GM23338 (cell line): Measurements from ENCODE around the gene SPATA31D3. TPM values are rescaled to one million over a fixed set of nuclear protein-coding genes. Genes with fewer than 3 reads are reported as not detected.

ENCODE experiments used
- ATAC-seq: fragments of 200-7000 bp; cut with Tn5 transposase; 3 replicates; pipeline ENCODE4 v1.9.1; 2020
- DNase-seq: peaks from one replicate; pipeline ENCODE4 v3.0.0-alpha.2; 2015; ENCODE audit warnings: low spot score
- H2AFZ ChIP-seq: fragments of 200-600 bp; sonication (generic); 2 replicates; pipeline ENCODE4 v1.8.0; 2016; ENCODE audit warnings: antibody characterized with exemption, mild to moderate bottlenecking, moderate library complexity
- H3F3A ChIP-seq: fragments of 200-600 bp; sonication (generic); replicated peaks from 2 replicates; pipeline ENCODE4 v1.8.0; 2017; ENCODE audit warnings: antibody characterized with exemption, mixed run types, low read depth
- H3K27ac ChIP-seq: fragments of 200-600 bp; sonication (generic); 2 replicates; pipeline ENCODE4 v1.6.1; 2016; ENCODE audit warnings: low read depth
- H3K27me3 ChIP-seq: fragments of 200-600 bp; sonication (generic); 2 replicates; pipeline ENCODE4 v1.8.0; 2016; ENCODE audit warnings: mild to moderate bottlenecking, mixed run types, moderate library complexity; ENCODE audit not compliant: insufficient read depth
- H3K36me3 ChIP-seq: fragments of 200-600 bp; sonication (generic); 2 replicates; pipeline ENCODE4 v1.8.0; 2016; ENCODE audit warnings: mild to moderate bottlenecking; ENCODE audit not compliant: insufficient read depth
- H3K4me1 ChIP-seq: fragments of 200-600 bp; sonication (generic); 2 replicates; pipeline ENCODE4 v1.8.0; 2016; ENCODE audit warnings: mild to moderate bottlenecking, moderate library complexity; ENCODE audit not compliant: insufficient read depth
- H3K4me2 ChIP-seq: fragments of 200-600 bp; sonication (generic); 2 replicates; pipeline ENCODE4 v1.7.1; 2017; ENCODE audit warnings: mixed run types
- H3K4me3 ChIP-seq: fragments of 200-600 bp; sonication (generic); 2 replicates; pipeline ENCODE4 v1.6.1; 2016; ENCODE audit warnings: mixed run types
- H3K79me2 ChIP-seq: fragments of 200-600 bp; sonication (generic); replicated peaks from 2 replicates; pipeline ENCODE4 v1.8.0; 2017; ENCODE audit warnings: mild to moderate bottlenecking; ENCODE audit not compliant: insufficient read depth
- H3K9me2 ChIP-seq: fragments of 200-600 bp; sonication (generic); 2 replicates; pipeline ENCODE4 v1.8.0; 2017; ENCODE audit not compliant: insufficient read depth
- H4K20me1 ChIP-seq: fragments of 200-600 bp; sonication (generic); replicated peaks from 2 replicates; pipeline ENCODE4 v1.8.0; 2017; ENCODE audit warnings: mild to moderate bottlenecking; ENCODE audit not compliant: insufficient read depth
- H3K27ac Mint-ChIP-seq: 2 replicates; pipeline ENCODE4 v1.8.0; 2020; ENCODE audit warnings: inconsistent platforms, mild to moderate bottlenecking, moderate library complexity, mixed read lengths
- H3K27me3 Mint-ChIP-seq: 3 replicates; pipeline ENCODE4 v1.8.0; 2022; ENCODE audit warnings: low read depth, mild to moderate bottlenecking, moderate library complexity, mixed read lengths, inconsistent platforms; ENCODE audit not compliant: insufficient read depth, poor library complexity
- H3K36me3 Mint-ChIP-seq: 3 replicates; pipeline ENCODE4 v1.8.0; 2021; ENCODE audit warnings: low read depth, mild to moderate bottlenecking, inconsistent platforms, moderate library complexity, mixed read lengths
- H3K4me1 Mint-ChIP-seq: 3 replicates; pipeline ENCODE4 v1.8.0; 2020; ENCODE audit warnings: mild to moderate bottlenecking, inconsistent platforms, mixed read lengths
- H3K4me3 Mint-ChIP-seq: 3 replicates; pipeline ENCODE4 v1.8.0; 2021; ENCODE audit warnings: moderate library complexity, mild to moderate bottlenecking, inconsistent platforms, mixed read lengths
- H3K9me3 Mint-ChIP-seq: 3 replicates; pipeline ENCODE4 v1.8.0; 2020; ENCODE audit warnings: moderate library complexity, mild to moderate bottlenecking, inconsistent platforms, mixed read lengths
- CREB1 ChIP-seq: fragments of 250-450 bp; sonication (Bioruptor Pico); IDR thresholded peaks from 2 replicates; pipeline ENCODE4 v1.5.0; 2020; ENCODE audit warnings: low read depth, mild to moderate bottlenecking, moderate library complexity
- ETS1 ChIP-seq: IDR thresholded peaks from 2 replicates; pipeline ENCODE4 v1.6.1; 2016; ENCODE audit warnings: antibody characterized with exemption
- EZH2phosphoT487 ChIP-seq: fragments of 200-600 bp; sonication (generic); IDR thresholded peaks from one replicate; pipeline ENCODE4 v1.8.1; 2018; ENCODE audit warnings: antibody characterized with exemption; ENCODE audit not compliant: unreplicated experiment
- JUNB ChIP-seq: IDR thresholded peaks from one replicate; pipeline ENCODE4 v1.6.1; 2016; ENCODE audit warnings: antibody characterized with exemption; ENCODE audit not compliant: unreplicated experiment
- NANOG ChIP-seq: IDR thresholded peaks from 2 replicates; pipeline ENCODE4 v1.6.1; 2016; ENCODE audit warnings: antibody characterized with exemption, borderline replicate concordance
- POLR2AphosphoS5 ChIP-seq: IDR thresholded peaks from 2 replicates; pipeline ENCODE4 v1.6.1; 2016; ENCODE audit warnings: antibody characterized with exemption, low read depth
- REST ChIP-seq: IDR thresholded peaks from one replicate; pipeline ENCODE4 v1.6.1; 2018; ENCODE audit warnings: antibody characterized with exemption; ENCODE audit not compliant: unreplicated experiment
- STAT1 ChIP-seq: IDR thresholded peaks from one replicate; pipeline ENCODE4 v1.6.1; 2016; ENCODE audit warnings: antibody characterized with exemption; ENCODE audit not compliant: unreplicated experiment
- ZNF114 ChIP-seq: fragments of 250-450 bp; sonication (Bioruptor Pico); IDR thresholded peaks from 2 replicates; pipeline ENCODE4 v1.5.0; 2020; ENCODE audit warnings: mild to moderate bottlenecking, moderate library complexity
- ZNF331 ChIP-seq: fragments of 250-450 bp; sonication (Bioruptor Pico); IDR thresholded peaks from 2 replicates; pipeline ENCODE4 v1.5.0; 2020; ENCODE audit warnings: low read depth, mild to moderate bottlenecking, moderate library complexity
- ZNF462 ChIP-seq: fragments of 250-450 bp; sonication (Bioruptor Pico); IDR thresholded peaks from 2 replicates; pipeline ENCODE4 v1.5.0; 2020; ENCODE audit warnings: mild to moderate bottlenecking, moderate library complexity
- polyA plus RNA-seq: library from polyadenylated mRNA; unstranded; fragments of >200 nt; fragmentation: Nextera tagmentation; extraction: Ambion mirVana; gene quantifications from 2 replicates; pipeline ENCODE4 v1.2.1, GENCODE V29; 2016
- total RNA-seq: library from RNA; depleted of rRNA; stranded (reverse); fragments of >200 nt; shearing (Covaris generic); gene quantifications from 2 replicates; pipeline ENCODE4 v1.2.3, GENCODE V29; 2014

The SPATA31D3 gene
- total and polyA plus RNA-seq, 2 experiments from 2014 or later, result not detected

- TF ChIP-seq ETS1, result no peak
- TF ChIP-seq POLR2AphosphoS5, result no peak
- TF ChIP-seq CREB1 (CRISPR knock-in tag), result no peak
- TF ChIP-seq REST, result no peak
- TF ChIP-seq EZH2phosphoT487, result no peak
- no peaks in the 10 kb centered on the region for H4K20me1 ChIP-seq
- H3K79me2 ChIP-seq, result no peaks in the 10 kb centered on the region
- no peak overlapping the region for H3K4me3 ChIP-seq
- no peaks in the 10 kb centered on the region for H3K9me2 ChIP-seq
- no peaks in the 10 kb centered on the region for H3F3A ChIP-seq
- H3K36me3 ChIP-seq, result no peaks in the 10 kb centered on the region
- no peak for ATAC-seq
- Mint-ChIP-seq H3K27ac (no peak overlapping the region), H3K9me3 (no peaks in the 10 kb centered on the region), H3K4me1 (no peaks in the 10 kb centered on the region), H3K36me3 (no peaks in the 10 kb centered on the region), H3K4me3 (no peak overlapping the region), H3K27me3 (no peaks in the 10 kb centered on the region)
- no peak overlapping the region for H2AFZ ChIP-seq
- H3K27ac ChIP-seq, result no peak overlapping the region
- no peak overlapping the region for H3K4me2 ChIP-seq
- no peaks in the 10 kb centered on the region for H3K27me3 ChIP-seq
- DNase-seq, result no peak
- H3K4me1 ChIP-seq, result no peaks in the 10 kb centered on the region
These were observed 38.6 kb downstream of the SPATA31D3 start for GRCh38 chr9:81981883-81982282.

GRCh38 chr9:81984928-81985327, 41.6 kb downstream of the SPATA31D3 start:
- no peak overlapping the region for H3K27ac Mint-ChIP-seq
- H3K9me2 ChIP-seq, result no peaks in the 10 kb centered on the region
- no peaks in the 10 kb centered on the region for H3K27me3 ChIP-seq
- no peaks in the 10 kb centered on the region for H4K20me1 ChIP-seq
- no peaks in the 10 kb centered on the region for H3K36me3 Mint-ChIP-seq
- no peak overlapping the region for H3K4me2 ChIP-seq
- no peaks in the 10 kb centered on the region for H3K79me2 ChIP-seq
- no peaks in the 10 kb centered on the region for H3K4me1 ChIP-seq
- H3K4me3 Mint-ChIP-seq, result no peak overlapping the region
- no peak overlapping the region for H3K4me3 ChIP-seq
- H3K27ac ChIP-seq, result no peak overlapping the region
- no peak for ATAC-seq
- no peak overlapping the region for H2AFZ ChIP-seq
- no peaks in the 10 kb centered on the region for H3K27me3 Mint-ChIP-seq
- H3K9me3 Mint-ChIP-seq, result no peaks in the 10 kb centered on the region
- no peaks in the 10 kb centered on the region for H3K36me3 ChIP-seq
- DNase-seq, result peak; percentile 1
- no peaks in the 10 kb centered on the region for H3F3A ChIP-seq
- H3K4me1 Mint-ChIP-seq, result no peaks in the 10 kb centered on the region
- no peak for TF ChIP-seq NANOG
- no peak for TF ChIP-seq ZNF462 (CRISPR knock-in tag)
- TF ChIP-seq STAT1, result no peak
- TF ChIP-seq EZH2phosphoT487, result no peak
- TF ChIP-seq ETS1, result no peak
- TF ChIP-seq POLR2AphosphoS5, result no peak
- TF ChIP-seq ZNF331 (CRISPR knock-in tag), result no peak
- TF ChIP-seq JUNB, result no peak
- TF ChIP-seq ZNF114 (CRISPR knock-in tag), result no peak
